ENCODE results near the gene TBX2. TPM values are rescaled to one million over a fixed set of nuclear protein-coding genes. Genes with fewer than 3 reads are reported as not detected.
A peak's percentile ranks its signal among the peaks of the same experiment; 100 is the strongest.

TBX2 gene
- total RNA-seq, 2 experiments from 2014 or later = 0.06 TPM; not detected in 1

GRCh38 chr17:61414936-61415251 lies 15.3 kb downstream of the TBX2 start:
- H3K27me3 Mint-ChIP-seq = peaks cover 41% of the 10 kb centered on the region
- H3K4me3 Mint-ChIP-seq = peak overlapping the region; percentile 31
- ChIA-PET POLR2A (no interaction called here), CTCF (no interaction called here)
- intact Hi-C loops (cut with DNase I, micrococcal nuclease) = loop anchor here (5.0 to 10.0 kb wide), 4 partner anchors 422 to 693 kb away; partner anchors contain the start of genes INTS2 (in 1 of the 2) and MED13 (in 1 of the 2)
- DNase-seq (no peak), ATAC-seq (ENCODE audit: poor library complexity) (no peak)
- H3K36me3 ChIP-seq (ENCODE audit: insufficient read depth, low read length) = no peaks in the 10 kb centered on the region
- H3K36me3 Mint-ChIP-seq (ENCODE audit: low read depth) = no peaks in the 10 kb centered on the region
- TF ChIP-seq, protein P1, sequence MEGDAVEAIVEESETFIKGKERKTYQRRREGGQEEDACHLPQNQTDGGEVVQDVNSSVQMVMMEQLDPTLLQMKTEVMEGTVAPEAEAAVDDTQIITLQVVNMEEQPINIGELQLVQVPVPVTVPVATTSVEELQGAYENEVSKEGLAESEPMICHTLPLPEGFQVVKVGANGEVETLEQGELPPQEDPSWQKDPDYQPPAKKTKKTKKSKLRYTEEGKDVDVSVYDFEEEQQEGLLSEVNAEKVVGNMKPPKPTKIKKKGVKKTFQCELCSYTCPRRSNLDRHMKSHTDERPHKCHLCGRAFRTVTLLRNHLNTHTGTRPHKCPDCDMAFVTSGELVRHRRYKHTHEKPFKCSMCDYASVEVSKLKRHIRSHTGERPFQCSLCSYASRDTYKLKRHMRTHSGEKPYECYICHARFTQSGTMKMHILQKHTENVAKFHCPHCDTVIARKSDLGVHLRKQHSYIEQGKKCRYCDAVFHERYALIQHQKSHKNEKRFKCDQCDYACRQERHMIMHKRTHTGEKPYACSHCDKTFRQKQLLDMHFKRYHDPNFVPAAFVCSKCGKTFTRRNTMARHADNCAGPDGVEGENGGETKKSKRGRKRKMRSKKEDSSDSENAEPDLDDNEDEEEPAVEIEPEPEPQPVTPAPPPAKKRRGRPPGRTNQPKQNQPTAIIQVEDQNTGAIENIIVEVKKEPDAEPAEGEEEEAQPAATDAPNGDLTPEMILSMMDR (IDR thresholded peaks at IDR 0.05) = no peak
- no peaks in the 10 kb centered on the region for H3K9me3 Mint-ChIP-seq
- peaks cover 10% of the 10 kb centered on the region for H3K4me1 Mint-ChIP-seq (ENCODE audit: low read depth)
- H3K4me3 ChIP-seq (ENCODE audit: low read length) = no peak overlapping the region
- H3K27me3 ChIP-seq (ENCODE audit: control insufficient read depth in 1 of 2, insufficient read depth in 2 of 2, low read length in 2 of 2) = peaks cover 26 to 28% of the 10 kb centered on the region in 2 experiments
- no peak overlapping the region for H3K27ac ChIP-seq (ENCODE audit: low read depth in 1 of 2, low read length in 2 of 2)
- peaks cover 45% of the 10 kb centered on the region for H3K4me1 ChIP-seq (ENCODE audit: insufficient read depth, low read length)
- no peak overlapping the region for H3K27ac Mint-ChIP-seq
- H3K9me3 ChIP-seq (ENCODE audit: control insufficient read depth in 1 of 2, insufficient read depth in 1 of 2, low read length in 2 of 2) = peaks cover 0 to 25% of the 10 kb centered on the region in 2 experiments

DNA sequence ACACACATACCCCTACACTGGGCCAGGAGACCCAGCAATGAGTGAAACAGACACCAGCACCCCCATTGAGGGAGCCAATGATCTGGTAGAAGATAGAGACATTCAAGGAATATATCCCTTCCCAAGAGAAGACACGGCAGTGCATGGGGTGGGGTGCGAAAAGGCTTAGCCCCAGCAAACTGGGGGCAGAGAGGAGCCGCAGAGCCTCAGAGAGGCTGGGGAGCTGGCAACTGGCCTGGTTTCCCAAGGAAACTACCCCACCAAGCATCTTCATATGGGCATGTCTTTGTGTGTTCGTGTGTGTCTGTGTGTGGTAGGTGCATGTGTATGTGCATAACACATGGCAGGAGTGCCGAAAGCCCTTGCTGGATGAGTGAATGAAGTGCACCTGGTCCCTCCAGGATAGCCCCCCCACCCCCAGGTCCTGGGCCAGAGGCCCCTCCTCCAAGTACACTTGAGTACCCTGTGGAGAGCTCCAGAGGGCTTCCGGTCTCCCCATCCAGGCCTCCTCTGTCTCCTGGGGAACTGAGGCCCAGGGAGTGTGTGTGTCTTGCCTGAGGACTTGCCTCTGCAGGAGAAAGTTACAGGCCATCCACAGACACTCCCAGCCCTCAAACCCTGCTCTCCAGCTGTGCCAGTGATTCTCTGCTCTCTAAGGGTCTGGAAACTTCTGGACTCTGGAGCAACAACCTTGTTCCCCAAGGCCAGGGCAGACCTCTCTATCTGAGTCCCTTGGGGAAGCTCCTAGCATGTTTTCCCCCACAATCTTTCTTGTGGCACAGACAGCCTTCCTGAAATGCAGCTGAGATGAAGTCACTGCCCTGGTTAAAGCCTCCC lies 15.9 kb downstream of the TBX2 start:
- no peak overlapping the region for H3K4me3 ChIP-seq (ENCODE audit: low read length)
- intact Hi-C loops (cut with DNase I, micrococcal nuclease) = loop anchor here (10.0 kb wide), 2 partner anchors 509 to 649 kb away; partner anchors contain the start of genes INTS2 (in 1 of the 2) and MED13 (in 1 of the 2)

DNA sequence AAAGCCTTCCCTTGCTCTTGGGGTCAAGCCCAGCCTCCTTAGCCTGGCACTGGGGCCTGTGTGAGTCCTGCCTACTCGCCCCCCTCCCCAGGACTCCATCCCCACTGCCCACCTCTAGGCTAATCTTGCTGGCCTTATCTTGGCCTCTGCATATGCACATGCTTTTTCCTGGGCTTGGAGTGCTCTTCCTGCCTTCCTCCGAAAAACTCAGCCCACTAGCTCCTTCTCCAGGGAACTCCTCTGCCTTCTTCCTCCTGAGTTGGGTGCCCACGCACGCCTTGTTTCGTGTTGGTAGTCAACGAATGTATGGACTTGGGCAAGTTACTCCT lies 16.5 kb downstream of the TBX2 start:
- Histone ChIP-seq H3K36me3 (ENCODE audit: insufficient read depth, low read length) (no peaks in the 10 kb centered on the region), H3K4me1 (ENCODE audit: insufficient read depth, low read length) (peaks cover 33% of the 10 kb centered on the region), H3K27me3 (ENCODE audit: control insufficient read depth in 1 of 2, insufficient read depth in 2 of 2, low read length in 2 of 2) (peaks cover 20 to 24% of the 10 kb centered on the region in 2 experiments), H3K9me3 (ENCODE audit: control insufficient read depth in 1 of 2, insufficient read depth in 1 of 2, low read length in 2 of 2) (peaks cover 0 to 12% of the 10 kb centered on the region in 2 experiments), H3K4me3 (ENCODE audit: low read length) (no peak overlapping the region), H3K27ac (ENCODE audit: low read depth in 1 of 2, low read length in 2 of 2) (no peak overlapping the region)
- ChIA-PET CTCF (no interaction called here), POLR2A (no interaction called here)
- Mint-ChIP-seq H3K9me3 (no peaks in the 10 kb centered on the region), H3K27ac (no peak overlapping the region), H3K27me3 (peaks cover 44% of the 10 kb centered on the region), H3K4me1 (ENCODE audit: low read depth) (no peaks in the 10 kb centered on the region), H3K4me3 (no peak overlapping the region), H3K36me3 (ENCODE audit: low read depth) (no peaks in the 10 kb centered on the region)
- no peak for ATAC-seq (ENCODE audit: poor library complexity)
- peak in 1 of 14 experiments; percentile 9 for DNase-seq
- intact Hi-C loops (cut with DNase I, micrococcal nuclease) = loop anchor here (10.0 kb wide), 2 partner anchors 509 to 649 kb away; partner anchors contain the start of genes INTS2 (in 1 of the 2) and MED13 (in 1 of the 2)
- TF ChIP-seq, protein P1 (IDR thresholded peaks at IDR 0.05) = no peak

More for the DNA sequence above, 15.9 kb downstream of the TBX2 start:
- no peaks in the 10 kb centered on the region for H3K36me3 ChIP-seq (ENCODE audit: insufficient read depth, low read length)
- DNase-seq = peak in 1 of 14 experiments; percentile 7
- peaks cover 38% of the 10 kb centered on the region for H3K4me1 ChIP-seq (ENCODE audit: insufficient read depth, low read length)
- no peak for ATAC-seq (ENCODE audit: poor library complexity)
- no peaks in the 10 kb centered on the region for H3K36me3 Mint-ChIP-seq (ENCODE audit: low read depth)
- H3K27me3 ChIP-seq (ENCODE audit: control insufficient read depth in 1 of 2, insufficient read depth in 2 of 2, low read length in 2 of 2) = peaks cover 19 to 23% of the 10 kb centered on the region in 2 experiments
- peaks cover 0 to 18% of the 10 kb centered on the region in 2 experiments for H3K9me3 ChIP-seq (ENCODE audit: control insufficient read depth in 1 of 2, insufficient read depth in 1 of 2, low read length in 2 of 2)
- H3K27ac ChIP-seq (ENCODE audit: low read depth in 1 of 2, low read length in 2 of 2) = no peak overlapping the region
- peak overlapping the region; percentile 31 for H3K4me3 Mint-ChIP-seq
- peaks cover 41% of the 10 kb centered on the region for H3K27me3 Mint-ChIP-seq
- peaks cover 3% of the 10 kb centered on the region for H3K4me1 Mint-ChIP-seq (ENCODE audit: low read depth)
- no peaks in the 10 kb centered on the region for H3K9me3 Mint-ChIP-seq
- ChIA-PET CTCF (no interaction called here), POLR2A (no interaction called here)
- TF ChIP-seq, protein P1 (IDR thresholded peaks at IDR 0.05) = no peak
- no peak overlapping the region for H3K27ac Mint-ChIP-seq

Measured in CD4-positive, alpha-beta T cell (primary cell).